Nephron progenitor cell (in vitro differentiated cells): ENCODE measurements around the gene PMAIP1.

Experiments
- DNase-seq: peaks from one replicate; pipeline ENCODE4 v3.0.0; 2021
- H3K27ac Mint-ChIP-seq: 2 replicates; pipeline ENCODE4 v1.8.0; 2021; ENCODE audit warnings: mild to moderate bottlenecking, moderate library complexity, mixed read lengths
- H3K27me3 Mint-ChIP-seq: 2 replicates; pipeline ENCODE4 v1.8.0; 2021; ENCODE audit warnings: mild to moderate bottlenecking, low read depth, mixed read lengths; ENCODE audit not compliant: poor library complexity
- H3K36me3 Mint-ChIP-seq: 2 replicates; pipeline ENCODE4 v1.8.0; 2021; ENCODE audit warnings: low read depth, mixed read lengths
- H3K4me1 Mint-ChIP-seq: 2 replicates; pipeline ENCODE4 v1.8.0; 2021; ENCODE audit warnings: mixed read lengths
- H3K4me3 Mint-ChIP-seq: 2 replicates; pipeline ENCODE4 v1.8.0; 2021; ENCODE audit warnings: mild to moderate bottlenecking, moderate library complexity, mixed read lengths
- H3K9me3 Mint-ChIP-seq: 2 replicates; pipeline ENCODE4 v1.8.0; 2021; ENCODE audit warnings: mild to moderate bottlenecking, moderate library complexity, mixed read lengths
- TF ChIP-seq, protein P1 (sequence below): fragments of 200-600 bp; sonication (generic); IDR thresholded peaks from 2 replicates; pipeline ENCODE4 v1.5.0; 2021; ENCODE audit warnings: antibody characterized with exemption

PMAIP1 gene

DNA sequence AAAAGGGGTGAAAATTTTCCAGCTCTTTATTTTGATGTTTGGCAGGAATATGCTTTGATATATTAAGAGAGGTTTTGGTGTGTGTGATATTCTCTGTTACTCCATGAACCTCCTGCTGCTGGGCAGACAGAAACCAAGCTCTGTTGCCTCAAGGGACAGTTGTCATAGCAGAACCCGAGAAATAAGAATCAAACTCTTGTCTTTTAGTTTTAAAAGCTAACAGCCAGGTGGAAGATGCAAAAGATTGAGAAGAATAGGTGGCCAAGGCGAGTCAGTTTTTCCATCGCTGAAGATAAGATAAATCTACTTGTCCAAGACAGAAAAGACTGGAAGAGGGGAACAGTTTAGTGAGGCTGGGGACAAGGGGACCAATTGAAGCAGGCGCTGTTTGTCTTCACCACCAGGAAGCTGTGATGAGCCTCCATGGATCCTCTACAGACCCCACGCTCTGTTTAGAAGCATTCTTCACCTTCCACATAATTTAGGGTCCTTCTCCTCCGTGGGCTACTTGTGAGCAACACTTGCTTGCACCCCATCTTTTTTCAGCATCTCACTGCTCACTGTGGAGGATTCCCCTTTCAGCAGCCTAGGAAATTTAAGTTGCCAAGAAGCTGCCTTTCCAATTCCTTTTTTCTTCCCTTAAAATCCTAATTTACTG is 23.9 kb downstream of the PMAIP1 start:
- H3K4me1 Mint-ChIP-seq, result peaks cover 11% of the 10 kb centered on the region
- no peaks in the 10 kb centered on the region for H3K9me3 Mint-ChIP-seq
- TF ChIP-seq, protein P1, sequence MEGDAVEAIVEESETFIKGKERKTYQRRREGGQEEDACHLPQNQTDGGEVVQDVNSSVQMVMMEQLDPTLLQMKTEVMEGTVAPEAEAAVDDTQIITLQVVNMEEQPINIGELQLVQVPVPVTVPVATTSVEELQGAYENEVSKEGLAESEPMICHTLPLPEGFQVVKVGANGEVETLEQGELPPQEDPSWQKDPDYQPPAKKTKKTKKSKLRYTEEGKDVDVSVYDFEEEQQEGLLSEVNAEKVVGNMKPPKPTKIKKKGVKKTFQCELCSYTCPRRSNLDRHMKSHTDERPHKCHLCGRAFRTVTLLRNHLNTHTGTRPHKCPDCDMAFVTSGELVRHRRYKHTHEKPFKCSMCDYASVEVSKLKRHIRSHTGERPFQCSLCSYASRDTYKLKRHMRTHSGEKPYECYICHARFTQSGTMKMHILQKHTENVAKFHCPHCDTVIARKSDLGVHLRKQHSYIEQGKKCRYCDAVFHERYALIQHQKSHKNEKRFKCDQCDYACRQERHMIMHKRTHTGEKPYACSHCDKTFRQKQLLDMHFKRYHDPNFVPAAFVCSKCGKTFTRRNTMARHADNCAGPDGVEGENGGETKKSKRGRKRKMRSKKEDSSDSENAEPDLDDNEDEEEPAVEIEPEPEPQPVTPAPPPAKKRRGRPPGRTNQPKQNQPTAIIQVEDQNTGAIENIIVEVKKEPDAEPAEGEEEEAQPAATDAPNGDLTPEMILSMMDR, result no peak
- H3K36me3 Mint-ChIP-seq, result no peaks in the 10 kb centered on the region
- H3K27ac Mint-ChIP-seq, result no peak overlapping the region
- H3K4me3 Mint-ChIP-seq, result no peak overlapping the region
- DNase-seq, result no peak
- peaks cover 5% of the 10 kb centered on the region for H3K27me3 Mint-ChIP-seq

DNA sequence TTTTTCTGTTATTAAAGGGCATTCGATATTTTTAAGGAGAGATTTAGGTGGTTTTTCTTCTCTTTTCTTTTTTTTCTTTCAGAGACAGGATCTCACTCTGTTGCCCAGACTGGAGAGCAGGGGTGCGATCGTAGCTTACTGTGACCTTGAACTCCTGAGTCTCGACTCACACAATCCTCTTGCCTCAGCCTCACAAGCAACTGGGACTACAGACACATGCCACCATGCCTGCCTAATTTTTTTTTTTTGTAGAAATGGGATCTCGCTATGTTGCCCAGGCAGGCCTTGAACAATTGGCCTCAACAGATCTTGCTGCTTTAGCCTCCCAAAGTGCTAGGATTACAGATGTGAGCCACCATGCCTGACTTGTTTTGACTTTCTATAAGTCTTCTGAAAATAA is 26.3 kb downstream of the PMAIP1 start:
- H3K4me1 Mint-ChIP-seq, result no peaks in the 10 kb centered on the region
- H3K36me3 Mint-ChIP-seq, result no peaks in the 10 kb centered on the region
- DNase-seq, result no peak
- peaks cover 3% of the 10 kb centered on the region for H3K27me3 Mint-ChIP-seq
- TF ChIP-seq, protein P1, result no peak
- H3K27ac Mint-ChIP-seq, result no peak overlapping the region
- H3K9me3 Mint-ChIP-seq, result no peaks in the 10 kb centered on the region
- no peak overlapping the region for H3K4me3 Mint-ChIP-seq

DNA sequence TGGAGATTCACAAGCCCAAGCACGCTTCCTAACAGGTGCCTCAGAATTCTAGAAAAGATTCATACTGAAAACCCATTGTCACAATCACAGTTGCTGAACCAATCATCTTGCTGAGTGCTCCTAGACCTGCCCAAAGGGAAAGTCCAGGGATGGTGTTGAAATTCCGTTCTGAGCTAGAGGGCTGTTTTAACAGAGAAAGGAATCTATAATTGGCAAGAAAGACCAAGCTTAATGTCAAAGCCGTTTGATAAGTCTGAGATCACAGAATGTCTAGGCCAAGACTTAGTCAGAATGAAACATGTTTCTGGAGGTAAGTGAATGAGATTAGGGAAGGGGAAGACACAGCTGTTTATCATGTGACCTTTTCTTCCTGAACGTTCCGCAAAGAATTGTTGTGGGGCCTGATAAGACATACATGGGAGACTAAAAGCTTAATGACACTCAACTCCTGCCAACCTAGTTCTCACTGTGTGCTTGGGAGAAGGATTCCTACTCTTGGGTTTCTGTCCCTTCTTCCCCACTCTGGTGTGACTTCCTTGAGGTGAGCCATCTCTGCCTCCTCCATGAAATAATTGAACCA is 27.5 kb downstream of the PMAIP1 start:
- peaks cover 3% of the 10 kb centered on the region for H3K27me3 Mint-ChIP-seq
- TF ChIP-seq, protein P1, result no peak
- DNase-seq, result no peak

DNA sequence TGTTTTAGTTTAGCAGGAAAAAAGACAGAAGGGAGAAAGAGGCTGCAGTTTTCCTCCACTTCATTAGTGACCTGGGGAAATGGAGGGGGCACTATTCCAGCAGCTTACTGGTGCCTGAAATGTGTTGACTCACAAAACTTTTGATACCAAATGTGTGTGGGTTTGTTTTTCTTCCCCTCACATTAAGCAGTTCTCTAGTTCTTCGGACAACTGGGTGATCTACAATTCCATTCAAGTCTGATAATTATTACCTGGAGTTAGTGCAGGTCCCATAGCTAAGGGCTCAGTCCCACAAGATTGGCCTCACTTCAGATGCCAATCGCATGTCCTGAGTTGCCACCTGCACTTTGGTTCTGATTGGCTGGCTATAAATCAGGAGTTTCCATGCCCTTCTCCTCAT is 28.4 kb downstream of the PMAIP1 start:
- no peaks in the 10 kb centered on the region for H3K9me3 Mint-ChIP-seq

More for the DNA sequence above, 27.5 kb downstream of the PMAIP1 start:
- Mint-ChIP-seq H3K27ac (no peak overlapping the region), H3K36me3 (no peaks in the 10 kb centered on the region), H3K9me3 (no peaks in the 10 kb centered on the region), H3K4me3 (no peak overlapping the region), H3K4me1 (peaks cover 3% of the 10 kb centered on the region)

DNA sequence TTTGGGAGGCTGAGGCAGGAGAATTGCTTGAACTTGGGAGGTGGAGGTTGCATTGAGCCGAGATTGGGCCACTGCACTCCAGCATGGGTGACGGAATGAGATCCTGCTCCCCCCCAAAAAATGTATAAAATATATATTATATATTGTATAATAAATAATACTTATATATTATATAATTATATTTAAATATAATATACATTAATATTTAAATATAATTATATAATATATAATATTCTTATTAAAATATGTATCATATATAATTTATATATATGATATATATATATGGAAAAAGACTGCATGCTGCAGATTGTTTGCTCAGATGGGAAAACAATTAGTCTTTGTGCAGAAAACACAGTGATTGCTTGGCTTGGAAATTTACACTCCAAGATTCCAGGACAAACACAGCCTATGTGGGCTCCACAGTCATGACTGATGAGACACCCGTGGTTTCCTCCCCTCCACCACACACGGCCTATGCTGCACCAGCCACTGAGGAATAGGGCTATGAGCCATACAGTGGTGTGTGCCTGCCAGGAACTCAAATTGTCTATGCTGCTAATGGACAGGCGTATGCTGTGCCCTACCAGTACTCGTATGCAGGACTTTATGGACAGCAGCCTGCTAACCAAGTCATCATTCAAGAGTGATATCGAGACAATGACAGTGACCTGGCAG is 30.0 kb downstream of the PMAIP1 start:
- Mint-ChIP-seq H3K4me1 (peaks cover 5% of the 10 kb centered on the region), H3K27me3 (no peaks in the 10 kb centered on the region), H3K9me3 (no peaks in the 10 kb centered on the region), H3K27ac (no peak overlapping the region), H3K36me3 (no peaks in the 10 kb centered on the region), H3K4me3 (no peak overlapping the region)
- TF ChIP-seq, protein P1, result no peak
- no peak for DNase-seq

More for the DNA sequence above, 28.4 kb downstream of the PMAIP1 start:
- H3K27ac Mint-ChIP-seq, result no peak overlapping the region
- TF ChIP-seq, protein P1, result no peak
- no peak for DNase-seq
- H3K27me3 Mint-ChIP-seq, result no peaks in the 10 kb centered on the region
- H3K4me1 Mint-ChIP-seq, result peaks cover 5% of the 10 kb centered on the region
- no peaks in the 10 kb centered on the region for H3K36me3 Mint-ChIP-seq
- H3K4me3 Mint-ChIP-seq, result no peak overlapping the region
